HL-60/S4 treated with retinoic acid at 250 ng/mL for 4 days and 3 days (cell line): ENCODE measurements around the gene APOO.

Experiments used
- in situ Hi-C: fragments of 300-500 bp; cut with MboI; formaldehyde crosslinking; loops from 2 replicates; pipeline ENCODE4 v1.7.0; 2022; ENCODE audit warnings: low sequenced_read_pairs

APOO gene

DNA sequence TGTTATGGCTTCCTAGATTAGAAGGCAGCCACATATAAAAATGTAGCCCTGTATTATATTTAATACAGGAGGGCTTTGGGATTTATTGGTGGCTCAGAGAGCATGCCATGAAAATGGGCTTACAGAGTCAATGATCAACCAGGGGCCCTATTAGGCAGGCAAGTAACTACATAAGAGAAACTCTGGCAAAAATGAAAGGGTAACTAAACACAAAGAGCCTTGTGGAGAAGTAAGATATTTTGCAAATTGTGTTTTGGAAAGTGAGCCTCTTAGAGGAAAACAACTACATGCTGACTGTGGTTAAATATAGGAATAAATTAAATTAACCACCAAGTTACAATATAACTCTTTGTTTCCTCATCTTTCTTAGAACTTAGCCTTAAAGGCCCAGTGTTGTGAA lies 119.2 kb downstream of the APOO start:
- in situ Hi-C loops, result no loop called here

DNA sequence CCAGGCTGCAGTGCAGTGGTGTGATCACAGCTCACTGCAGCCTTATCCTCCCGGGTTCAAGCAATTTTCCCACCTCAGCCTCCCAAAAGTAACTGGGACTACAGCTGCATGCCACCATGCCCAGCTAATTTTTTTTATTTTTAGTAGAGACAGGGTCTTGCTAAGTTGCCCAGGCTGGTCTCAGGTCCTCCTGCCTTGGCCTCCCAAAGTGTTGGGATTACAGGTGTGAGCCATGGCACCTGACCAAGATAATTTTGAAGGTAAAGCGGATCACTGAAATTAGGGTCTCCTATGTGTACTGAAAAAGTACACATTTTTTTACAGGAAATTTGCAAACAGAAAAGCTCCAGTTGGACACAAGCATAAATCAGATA lies 120.0 kb downstream of the APOO start:
- in situ Hi-C loops, result no loop called here

DNA sequence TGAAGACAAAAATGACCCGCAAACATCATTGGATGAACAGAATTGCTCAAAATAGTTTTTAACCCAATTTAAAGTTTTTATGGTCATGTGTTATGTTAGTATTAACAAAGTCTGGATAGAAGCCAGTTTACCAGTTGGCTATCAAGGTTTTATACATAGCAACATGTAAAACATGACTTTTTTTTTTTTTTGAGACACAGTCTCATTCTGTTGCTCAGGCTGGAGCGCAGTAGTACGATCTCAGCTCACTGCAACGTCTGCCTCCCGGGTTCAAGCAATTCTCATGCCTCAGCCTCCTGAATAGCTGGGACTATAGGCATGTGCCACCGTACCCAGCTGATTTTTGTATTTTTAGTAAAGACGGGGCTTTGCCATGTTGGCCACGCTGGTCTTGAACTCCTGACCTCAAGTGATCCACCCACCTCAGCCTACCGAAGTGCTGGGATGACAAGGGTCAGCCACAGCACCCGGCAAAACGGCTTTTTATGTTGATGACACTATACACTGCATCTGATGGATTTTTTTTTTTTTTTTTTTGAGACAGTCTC lies 121.4 kb downstream of the APOO start:
- in situ Hi-C loops, result no loop called here

DNA sequence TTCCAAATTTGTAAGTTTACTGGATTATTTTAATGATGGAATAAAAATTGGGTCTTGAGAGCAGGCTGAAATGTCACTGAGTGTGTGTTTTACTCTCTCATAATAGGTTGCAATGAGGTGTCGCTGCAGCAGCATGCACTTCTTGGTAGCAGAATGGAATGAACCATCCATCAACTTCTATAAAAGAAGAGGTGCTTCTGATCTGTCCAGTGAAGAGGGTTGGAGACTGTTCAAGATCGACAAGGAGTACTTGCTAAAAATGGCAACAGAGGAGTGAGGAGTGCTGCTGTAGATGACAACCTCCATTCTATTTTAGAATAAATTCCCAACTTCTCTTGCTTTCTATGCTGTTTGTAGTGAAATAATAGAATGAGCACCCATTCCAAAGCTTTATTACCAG lies 122.2 kb downstream of the APOO start:
- in situ Hi-C loops, result no loop called here

DNA sequence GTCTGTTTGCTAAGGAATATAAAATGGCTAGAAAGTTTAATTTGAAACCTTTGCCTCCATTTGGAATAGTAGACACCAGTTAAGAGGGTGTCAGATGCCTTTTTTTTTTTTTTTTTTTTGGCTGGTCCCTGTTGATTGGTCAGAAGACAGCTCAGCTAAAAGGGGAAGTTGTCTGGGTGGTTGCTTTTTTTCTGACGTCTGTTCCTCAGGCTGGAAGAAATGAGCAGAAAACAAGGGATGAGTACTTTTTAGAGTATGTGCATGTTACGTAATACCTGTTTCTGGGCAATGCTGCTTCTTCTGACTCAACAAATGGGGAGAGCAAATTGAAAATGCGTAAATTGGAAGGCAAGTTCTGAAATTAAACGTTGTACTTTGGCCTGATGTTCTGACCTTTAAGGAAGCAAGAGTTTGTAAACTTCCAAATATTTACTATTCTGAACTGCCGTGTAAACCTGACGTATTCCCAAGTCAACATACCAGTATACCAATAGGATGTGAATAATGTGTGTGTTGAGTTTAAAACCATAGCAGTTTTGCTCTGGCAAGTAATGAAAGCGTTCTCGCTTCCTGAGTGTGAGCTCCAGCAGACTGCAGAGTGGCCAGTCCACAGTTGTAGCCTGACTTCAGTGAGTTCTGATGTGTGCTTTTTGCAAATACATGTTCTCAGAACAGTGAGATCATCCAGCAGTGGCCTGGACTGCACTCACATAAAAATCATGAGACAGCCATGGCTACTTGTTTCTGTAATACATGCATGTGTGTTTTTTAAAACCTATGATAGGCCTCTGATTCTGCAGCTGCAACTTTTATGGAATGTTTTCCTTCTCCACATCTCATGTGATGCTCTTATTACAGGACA lies 123.0 kb downstream of the APOO start:
- in situ Hi-C loops, result no loop called here

DNA sequence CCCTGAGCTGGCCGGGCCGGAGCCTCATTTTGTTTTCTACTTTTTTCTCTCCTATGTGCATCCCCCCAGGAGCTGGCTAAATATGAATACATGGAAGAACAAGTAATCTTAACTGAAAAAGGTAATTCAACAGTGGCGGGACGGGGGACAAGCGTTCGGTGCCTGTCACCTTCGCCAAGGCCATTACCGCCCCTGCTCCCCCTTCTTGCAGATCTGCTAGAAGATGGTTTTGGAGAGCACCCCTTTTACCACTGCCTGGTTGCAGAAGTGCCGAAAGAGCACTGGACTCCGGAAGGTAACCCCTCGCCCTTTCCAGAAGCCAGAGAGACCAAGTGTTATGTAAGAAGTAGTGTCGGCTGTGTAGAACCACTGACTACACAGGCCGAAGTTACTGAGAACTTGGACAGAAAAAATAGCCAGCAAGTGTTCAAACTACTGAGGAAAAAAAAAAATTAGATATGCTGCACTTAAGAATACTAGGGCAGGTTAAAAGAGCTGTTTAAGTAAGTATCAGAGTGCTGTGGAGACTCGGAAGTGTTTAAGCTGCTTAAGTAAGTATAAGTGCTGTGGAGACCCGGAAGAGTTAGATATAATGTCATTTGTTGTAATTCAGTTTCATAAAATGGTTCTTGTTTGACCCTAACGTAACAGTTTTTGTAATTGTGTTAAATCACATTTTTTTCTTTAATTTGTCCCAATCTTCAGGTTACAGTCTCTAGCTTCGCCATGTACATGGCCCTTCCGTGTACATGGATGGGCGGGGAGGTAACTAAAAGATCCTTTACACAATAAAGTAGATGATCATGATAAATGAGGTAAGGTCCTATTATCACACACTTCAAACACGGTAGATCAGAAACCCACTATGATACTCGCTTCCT lies 123.9 kb downstream of the APOO start:
- in situ Hi-C loops, result no loop called here
